ENCODE data around the gene PRTFDC1.

DNA sequence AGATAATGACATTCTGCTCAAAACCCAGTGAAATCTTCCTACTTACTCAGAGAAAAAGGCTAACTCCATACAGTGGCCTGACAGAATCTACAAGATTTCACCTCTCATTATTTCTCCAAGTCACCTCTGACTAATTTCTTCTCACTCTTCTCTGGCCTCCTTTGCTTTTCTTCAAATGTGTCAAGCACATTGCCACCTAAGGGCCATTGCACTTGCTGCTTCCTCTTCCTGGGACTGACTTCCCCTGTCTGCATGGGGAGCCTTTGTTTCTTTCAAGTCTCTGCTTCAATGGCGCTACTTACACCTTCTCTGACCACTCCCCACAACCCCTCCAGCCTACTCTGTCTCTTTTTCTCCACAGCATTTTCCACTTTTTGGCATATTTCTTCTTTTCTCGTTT lies 36.0 kb downstream of the PRTFDC1 start:
- TF ChIP-seq, protein P1, sequence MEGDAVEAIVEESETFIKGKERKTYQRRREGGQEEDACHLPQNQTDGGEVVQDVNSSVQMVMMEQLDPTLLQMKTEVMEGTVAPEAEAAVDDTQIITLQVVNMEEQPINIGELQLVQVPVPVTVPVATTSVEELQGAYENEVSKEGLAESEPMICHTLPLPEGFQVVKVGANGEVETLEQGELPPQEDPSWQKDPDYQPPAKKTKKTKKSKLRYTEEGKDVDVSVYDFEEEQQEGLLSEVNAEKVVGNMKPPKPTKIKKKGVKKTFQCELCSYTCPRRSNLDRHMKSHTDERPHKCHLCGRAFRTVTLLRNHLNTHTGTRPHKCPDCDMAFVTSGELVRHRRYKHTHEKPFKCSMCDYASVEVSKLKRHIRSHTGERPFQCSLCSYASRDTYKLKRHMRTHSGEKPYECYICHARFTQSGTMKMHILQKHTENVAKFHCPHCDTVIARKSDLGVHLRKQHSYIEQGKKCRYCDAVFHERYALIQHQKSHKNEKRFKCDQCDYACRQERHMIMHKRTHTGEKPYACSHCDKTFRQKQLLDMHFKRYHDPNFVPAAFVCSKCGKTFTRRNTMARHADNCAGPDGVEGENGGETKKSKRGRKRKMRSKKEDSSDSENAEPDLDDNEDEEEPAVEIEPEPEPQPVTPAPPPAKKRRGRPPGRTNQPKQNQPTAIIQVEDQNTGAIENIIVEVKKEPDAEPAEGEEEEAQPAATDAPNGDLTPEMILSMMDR (conservative IDR thresholded peaks at IDR 0.05) = no peak
- no peak for TF ChIP-seq EZH2 (IDR thresholded peaks at IDR 0.05; ENCODE audit: low read depth)
